Non-pigmented ciliary epithelial cell (primary cell): ENCODE data around the gene PDE7B.
A peak's percentile ranks its signal among the peaks of the same experiment; 100 is the strongest.

Experiments used
- DNase-seq: peaks from one replicate; pipeline ENCODE4 v3.0.0-alpha.2; 2010; ENCODE audit warnings: low read depth

Gene PDE7B

GRCh38 chr6:135990439-135990838 is 138.9 kb downstream of the PDE7B start:
- no peak for DNase-seq

DNA sequence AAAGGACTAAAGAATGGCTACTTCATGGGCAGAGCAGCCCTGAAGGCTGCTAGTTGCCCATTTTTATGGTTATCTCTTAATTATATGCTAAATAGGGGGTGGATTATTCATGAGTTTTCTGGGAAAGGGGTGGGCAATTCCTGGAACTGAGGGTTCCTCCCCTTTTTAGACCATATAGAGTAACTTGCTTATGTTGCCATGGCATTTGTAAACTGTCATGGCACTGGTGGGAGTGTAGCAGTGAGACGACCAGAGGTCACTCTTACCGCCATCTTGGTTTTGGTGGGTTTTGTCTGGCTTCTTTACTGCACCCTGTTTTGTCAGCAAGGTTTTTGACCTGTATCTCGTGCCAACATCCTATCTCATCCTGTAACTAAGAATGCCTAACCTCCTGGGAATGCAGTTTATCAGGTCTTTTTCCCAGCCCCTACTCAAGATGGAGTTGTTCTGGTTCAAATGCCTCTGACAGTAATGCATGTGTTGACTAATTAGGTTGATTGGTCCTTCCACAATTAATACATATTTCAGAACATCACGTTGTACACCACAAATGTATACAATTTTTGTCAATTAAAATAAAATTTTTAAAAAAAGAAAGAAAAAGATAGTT is 139.5 kb downstream of the PDE7B start:
- no peak for DNase-seq

GRCh38 chr6:135992739-135993138 is 141.2 kb downstream of the PDE7B start:
- DNase-seq = no peak

DNA sequence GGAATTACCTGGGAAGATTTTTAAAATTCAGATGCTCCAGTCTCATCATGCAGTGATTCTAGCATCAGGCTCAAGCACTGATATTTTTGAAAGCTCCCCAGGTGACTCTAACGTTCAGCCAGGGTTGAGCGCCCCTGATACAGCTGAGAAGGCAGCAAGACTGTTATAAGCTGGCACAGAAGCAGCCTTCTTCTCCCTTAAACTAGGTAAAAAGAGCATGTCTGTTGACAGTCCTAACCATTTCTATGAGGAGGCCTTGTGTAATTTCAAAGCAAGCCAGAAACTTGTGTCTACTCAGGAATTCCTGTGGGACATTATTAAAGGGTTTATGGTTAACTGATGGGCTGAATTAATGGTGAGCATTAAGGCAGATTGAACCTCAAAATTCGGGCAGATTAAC is 141.9 kb downstream of the PDE7B start:
- DNase-seq = no peak

DNA sequence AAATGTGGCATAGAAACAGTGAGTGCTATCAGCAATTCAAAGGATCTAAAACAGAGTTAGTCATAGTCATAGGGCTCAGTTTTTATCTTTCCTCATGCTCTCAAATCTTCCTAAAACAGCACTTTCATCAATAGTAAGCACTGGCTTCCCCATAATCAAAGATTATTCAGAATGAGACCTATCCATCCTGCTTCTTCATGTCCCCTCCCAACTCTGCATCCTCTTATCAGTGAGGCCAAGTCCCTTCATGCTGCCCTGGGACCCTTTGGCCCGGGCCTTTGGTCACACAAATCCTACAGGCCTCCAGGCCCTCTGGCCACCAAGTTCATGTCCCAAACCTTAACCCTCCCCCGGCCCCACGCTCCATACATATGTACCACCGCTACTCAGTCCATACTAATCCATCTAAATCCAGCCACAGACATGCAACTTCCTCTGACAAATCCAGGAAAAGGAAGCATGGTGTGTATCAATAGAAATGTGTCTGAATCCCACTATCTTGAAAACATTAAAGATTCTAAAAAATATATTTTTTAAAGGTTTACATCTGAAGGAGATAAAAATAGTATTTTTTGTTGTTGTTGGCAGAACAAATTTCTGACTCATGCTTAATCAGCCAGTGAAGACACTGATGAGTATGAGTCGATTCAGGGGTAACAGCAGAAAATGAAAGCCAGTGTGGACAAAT is 143.5 kb downstream of the PDE7B start:
- DNase-seq = no peak

GRCh38 chr6:135995545-135995898 is 144.0 kb downstream of the PDE7B start:
- no peak for DNase-seq

GRCh38 chr6:135996668-135997067 is 145.2 kb downstream of the PDE7B start:
- no peak for DNase-seq

- no peak for DNase-seq
These were observed 147.9 kb downstream of the PDE7B start for GRCh38 chr6:135999393-135999792.

GRCh38 chr6:136007345-136007744 is 155.8 kb downstream of the PDE7B start:
- DNase-seq = no peak

- no peak for DNase-seq
These were observed 160.0 kb downstream of the PDE7B start for GRCh38 chr6:136011475-136011874.

- DNase-seq = peak; percentile 90
These were observed 160.8 kb downstream of the PDE7B start for GRCh38 chr6:136012198-136012887.

- DNase-seq = no peak
These were observed 161.4 kb downstream of the PDE7B start for GRCh38 chr6:136012943-136013342.

- DNase-seq = peak; percentile 100
These were observed 163.2 kb downstream of the PDE7B start for GRCh38 chr6:136014454-136015437.

- no peak for DNase-seq
These were observed 164.0 kb downstream of the PDE7B start for GRCh38 chr6:136015531-136015930.

GRCh38 chr6:136016228-136017225 is 165.0 kb downstream of the PDE7B start:
- no peak for DNase-seq

GRCh38 chr6:136020691-136021090 is 169.2 kb downstream of the PDE7B start:
- DNase-seq = no peak

DNA sequence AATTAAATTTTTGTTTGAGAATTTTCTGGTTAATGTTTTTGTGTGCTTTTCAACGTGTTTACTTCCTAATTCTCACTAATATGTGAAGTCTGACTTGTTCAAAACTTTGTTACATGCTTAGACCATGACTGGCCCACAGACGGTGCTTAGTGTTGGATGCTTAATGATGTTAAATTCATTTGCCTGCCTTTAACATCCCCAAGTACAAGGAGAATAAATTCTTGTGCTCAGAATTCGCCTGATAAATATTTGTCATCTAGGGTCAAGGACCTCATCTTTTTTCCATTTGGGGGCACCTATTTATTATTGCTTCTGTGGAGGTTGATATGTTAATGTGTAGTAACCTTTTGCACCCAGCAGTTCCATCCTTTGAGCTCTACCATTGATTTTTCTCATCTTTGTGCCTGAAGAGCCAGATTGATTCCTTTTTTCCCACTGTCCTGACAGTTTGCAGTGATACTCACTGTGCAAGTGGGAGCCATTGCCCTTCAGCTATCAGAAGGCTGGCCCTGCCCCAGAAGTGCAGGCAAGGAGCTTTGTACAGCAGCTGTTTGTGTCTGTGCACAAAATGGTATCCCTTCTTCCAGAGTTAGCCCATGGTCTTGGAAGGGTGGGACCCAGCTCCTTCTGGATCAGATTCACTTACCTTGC is 170.8 kb downstream of the PDE7B start:
- DNase-seq = no peak

DNA sequence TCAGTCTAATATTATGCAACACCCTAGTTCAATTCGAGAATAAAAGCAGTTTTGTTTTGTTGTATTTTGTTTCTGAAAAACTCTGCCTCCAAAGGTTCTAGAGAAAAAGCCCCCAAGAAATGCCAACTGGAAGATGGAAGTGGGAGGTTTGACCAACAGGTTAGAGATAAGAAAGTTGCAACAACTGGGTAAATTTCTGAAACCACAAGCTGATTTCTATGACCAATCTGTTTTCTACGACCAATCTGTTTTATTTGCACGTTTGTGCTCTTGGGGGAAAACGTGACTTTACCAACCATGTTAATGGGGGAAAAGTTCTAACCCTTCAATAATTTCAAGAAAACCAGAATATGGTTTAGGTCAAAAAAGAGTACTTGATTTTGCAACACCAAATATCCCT is 173.2 kb downstream of the PDE7B start:
- DNase-seq = no peak

- no peak for DNase-seq
These were observed 174.2 kb downstream of the PDE7B start for GRCh38 chr6:136025736-136026135.

DNA sequence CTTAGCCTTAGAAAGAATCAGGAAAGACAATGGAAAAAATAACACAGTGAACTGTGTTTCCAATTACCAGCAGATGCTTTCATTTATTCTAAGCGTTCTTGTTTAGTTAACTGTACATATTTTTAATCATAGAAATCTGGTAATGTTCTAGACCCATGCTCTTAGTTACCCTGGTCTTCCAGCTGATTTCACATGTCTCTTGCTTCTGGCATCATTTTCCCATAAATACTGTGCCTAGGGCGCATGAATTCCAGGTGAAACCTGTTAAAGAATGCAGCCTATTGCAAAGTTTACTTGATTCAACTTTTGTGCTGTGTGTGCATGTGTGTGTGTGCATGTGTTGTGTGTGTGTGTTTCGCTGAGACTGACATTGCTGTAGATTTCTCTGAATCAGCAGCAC is 178.6 kb downstream of the PDE7B start:
- no peak for DNase-seq

- DNase-seq = no peak
These were observed 180.5 kb downstream of the PDE7B start for GRCh38 chr6:136031982-136032381.
